GM13976 (cell line): ENCODE results near the gene CA5A.
A peak's percentile ranks its signal among the peaks of the same experiment; 100 is the strongest.

Source experiments
- DNase-seq: peaks from one replicate; pipeline ENCODE4 v3.0.0; 2012; ENCODE audit warnings: low spot score
- in situ Hi-C: fragments of 300-500 bp; cut with MboI; formaldehyde crosslinking; loops from one replicate; pipeline ENCODE4 v1.12.0; 2022; ENCODE audit warnings: low sequenced_read_pairs, mixed read lengths, inconsistent platforms; ENCODE audit not compliant: unreplicated experiment
- TF ChIP-seq, protein P1 (sequence below): IDR thresholded peaks from 2 replicates; pipeline ENCODE4 v1.5.1; 2012; ENCODE audit warnings: borderline replicate concordance, mild to moderate bottlenecking; ENCODE audit not compliant: insufficient read depth; ENCODE audit errors: extremely low read depth, missing control alignments, control extremely low read depth

The CA5A gene

DNA sequence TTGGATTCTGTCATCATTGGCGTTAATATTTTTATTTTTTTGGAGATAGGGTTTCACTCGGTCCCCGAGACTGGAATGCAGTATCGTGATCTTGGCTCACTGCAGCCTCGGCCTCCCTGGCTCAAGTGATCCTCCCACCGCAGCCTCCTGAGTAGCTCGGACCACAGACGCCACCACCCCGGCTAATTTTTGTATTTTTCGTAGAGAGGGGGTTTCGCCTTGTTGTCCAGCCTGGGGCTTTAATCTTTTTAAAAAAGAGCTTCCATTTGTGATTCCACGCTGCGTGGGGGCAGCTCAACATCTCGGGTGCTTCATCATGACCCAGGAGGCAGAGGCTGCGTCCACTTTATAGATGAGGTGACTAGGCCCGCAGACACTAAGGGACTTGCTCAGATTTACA, 16.4 kb upstream of the CA5A start:
- in situ Hi-C loops = no loop called here
- no peak for DNase-seq
- TF ChIP-seq, protein P1, sequence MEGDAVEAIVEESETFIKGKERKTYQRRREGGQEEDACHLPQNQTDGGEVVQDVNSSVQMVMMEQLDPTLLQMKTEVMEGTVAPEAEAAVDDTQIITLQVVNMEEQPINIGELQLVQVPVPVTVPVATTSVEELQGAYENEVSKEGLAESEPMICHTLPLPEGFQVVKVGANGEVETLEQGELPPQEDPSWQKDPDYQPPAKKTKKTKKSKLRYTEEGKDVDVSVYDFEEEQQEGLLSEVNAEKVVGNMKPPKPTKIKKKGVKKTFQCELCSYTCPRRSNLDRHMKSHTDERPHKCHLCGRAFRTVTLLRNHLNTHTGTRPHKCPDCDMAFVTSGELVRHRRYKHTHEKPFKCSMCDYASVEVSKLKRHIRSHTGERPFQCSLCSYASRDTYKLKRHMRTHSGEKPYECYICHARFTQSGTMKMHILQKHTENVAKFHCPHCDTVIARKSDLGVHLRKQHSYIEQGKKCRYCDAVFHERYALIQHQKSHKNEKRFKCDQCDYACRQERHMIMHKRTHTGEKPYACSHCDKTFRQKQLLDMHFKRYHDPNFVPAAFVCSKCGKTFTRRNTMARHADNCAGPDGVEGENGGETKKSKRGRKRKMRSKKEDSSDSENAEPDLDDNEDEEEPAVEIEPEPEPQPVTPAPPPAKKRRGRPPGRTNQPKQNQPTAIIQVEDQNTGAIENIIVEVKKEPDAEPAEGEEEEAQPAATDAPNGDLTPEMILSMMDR = no peak

DNA sequence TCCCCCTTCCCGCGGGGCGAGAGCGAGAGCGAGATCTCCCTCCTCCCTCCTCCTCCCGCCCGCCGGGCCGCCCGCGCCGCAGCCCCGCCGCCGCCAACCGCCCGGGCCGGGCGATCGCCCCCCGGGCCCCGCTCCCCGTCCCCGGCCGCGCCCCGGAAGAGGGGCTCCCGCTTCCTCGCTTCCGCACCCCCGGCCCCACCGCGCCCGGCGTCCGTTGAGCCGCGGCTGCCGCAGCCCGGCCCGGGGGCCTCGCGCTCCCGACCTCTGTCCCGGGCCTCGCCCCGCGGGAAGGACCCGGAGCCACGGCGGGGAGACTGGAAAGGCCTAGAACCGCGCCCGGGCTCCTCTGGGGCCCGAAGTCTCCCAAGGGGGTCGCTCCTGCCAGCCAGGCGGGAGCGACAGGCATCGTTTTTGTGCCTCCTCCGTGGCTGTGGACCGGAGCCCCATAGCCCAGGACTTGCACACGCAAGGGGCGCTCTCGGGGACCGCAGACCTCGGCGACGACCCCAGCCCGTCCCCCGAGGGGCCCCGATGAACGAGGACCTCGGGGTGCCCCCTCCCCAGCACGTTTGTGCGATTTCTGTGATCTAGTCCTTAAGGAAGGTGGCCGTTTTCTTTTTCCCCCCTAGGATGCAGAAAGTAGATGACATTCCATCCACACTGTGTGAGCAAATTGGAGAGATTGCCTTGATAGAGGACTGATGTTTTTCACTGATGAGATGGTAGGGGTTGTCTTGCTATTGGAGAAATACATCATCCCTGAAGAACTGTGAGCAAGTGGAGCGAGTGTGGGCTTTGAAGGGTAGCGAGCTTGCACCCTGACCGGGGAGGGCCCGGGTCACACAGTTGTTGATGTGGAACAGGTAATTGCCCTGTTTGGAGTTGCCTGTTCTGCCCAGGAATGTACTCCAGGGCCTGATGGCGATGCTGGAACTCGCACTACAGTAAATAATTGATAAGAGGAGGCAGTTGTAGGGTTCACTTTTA, 15.5 kb upstream of the CA5A start:
- in situ Hi-C loops = no loop called here
- no peak for DNase-seq
- TF ChIP-seq, protein P1 = no peak

DNA sequence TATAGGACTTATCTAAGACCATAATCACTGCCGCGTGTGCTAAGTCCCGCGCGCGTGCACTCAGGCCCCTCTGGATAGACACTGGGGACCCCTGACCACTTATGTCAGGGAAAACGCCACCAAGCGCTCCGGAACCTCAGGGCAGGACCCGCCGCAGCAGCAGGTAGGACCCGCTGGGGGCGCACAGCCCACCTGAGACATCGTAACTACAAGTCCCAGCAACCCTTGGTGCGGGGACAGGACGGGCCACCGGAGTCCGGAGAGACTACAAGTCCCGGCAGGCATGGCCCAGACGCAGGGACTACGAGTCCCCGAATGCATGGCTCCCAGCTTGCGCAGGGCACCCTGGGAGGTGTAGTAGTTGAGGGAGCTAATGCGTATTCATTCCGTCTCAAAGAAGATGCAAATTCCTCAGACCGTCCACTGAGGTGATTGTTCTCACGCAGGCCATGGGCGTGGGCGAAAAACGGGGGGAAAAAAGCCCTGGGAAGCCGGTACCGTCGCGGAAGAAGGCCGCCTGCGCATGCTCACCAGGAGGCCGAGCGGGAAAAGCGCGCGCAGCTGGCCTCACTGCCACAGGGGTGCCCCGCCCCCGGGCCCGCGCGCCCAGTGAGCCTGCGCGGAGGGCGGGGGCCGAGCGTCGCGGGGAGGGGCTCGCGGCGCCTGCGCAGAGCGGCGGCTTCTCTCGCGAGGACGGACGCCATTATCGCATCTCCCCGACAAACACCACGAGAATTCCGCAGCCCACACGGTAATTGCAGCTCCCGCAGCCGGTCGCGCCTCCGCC, 14.6 kb upstream of the CA5A start, which contains the start of gene BANP:
Gene BANP, plus strand, starts transcription at position 670 of the 787 bp plus-strand sequence. CDS start 23,682 bp downstream, outside the sequence.
- in situ Hi-C loops = no loop called here
- peak; percentile 98 for DNase-seq
- TF ChIP-seq, protein P1 = peak; percentile 48

DNA sequence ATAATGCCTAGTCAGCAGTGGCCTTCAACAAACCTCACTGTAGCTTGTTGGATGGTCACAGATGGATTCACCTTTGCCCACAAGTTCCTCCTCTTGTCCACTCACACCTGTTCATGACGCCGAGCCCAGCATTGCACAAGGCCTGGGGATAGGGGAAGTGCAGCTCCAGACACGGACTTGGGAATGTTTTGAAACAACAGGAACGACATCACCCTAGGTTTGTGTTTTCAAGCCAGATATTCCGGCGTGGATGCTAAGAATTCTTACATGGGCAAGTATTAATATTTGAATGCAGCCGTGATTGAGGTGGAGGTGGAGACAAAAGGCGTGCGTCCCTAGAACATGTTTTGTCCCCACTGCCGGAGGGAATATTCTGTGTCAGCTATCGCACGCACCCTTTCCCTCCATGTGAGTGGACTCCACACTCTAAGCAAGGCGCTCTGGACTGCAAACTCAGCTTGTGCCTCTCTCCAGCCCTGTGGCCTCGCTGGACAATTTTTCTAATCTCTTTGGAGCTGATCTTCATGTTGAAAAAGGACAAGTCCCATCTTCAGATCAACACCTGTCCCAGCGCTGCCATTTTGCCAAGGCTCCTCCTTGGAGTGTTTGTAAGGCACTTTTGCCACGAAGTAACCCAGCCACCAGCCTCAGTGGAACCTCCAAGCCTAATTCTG, 12.9 kb upstream of the CA5A start:
- in situ Hi-C loops = no loop called here
- TF ChIP-seq, protein P1 = no peak
- DNase-seq = no peak

DNA sequence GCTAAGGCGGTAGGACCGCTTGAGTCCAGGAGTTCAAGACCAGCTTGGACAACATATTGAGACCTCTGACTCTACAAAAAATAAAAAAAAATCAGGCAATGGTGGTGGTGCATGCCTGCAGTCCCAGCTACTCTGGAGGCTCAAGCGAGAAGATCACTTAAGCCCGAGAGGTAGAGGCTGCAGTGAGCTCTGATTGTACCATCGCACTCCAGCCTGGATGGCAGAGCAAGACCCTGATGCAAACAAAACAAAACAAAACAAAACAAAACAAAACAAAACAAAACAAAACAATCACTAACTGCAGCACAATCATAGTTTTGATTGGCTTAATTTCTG, 12.4 kb upstream of the CA5A start:
- in situ Hi-C loops = no loop called here
- TF ChIP-seq, protein P1 = no peak
- DNase-seq = no peak

DNA sequence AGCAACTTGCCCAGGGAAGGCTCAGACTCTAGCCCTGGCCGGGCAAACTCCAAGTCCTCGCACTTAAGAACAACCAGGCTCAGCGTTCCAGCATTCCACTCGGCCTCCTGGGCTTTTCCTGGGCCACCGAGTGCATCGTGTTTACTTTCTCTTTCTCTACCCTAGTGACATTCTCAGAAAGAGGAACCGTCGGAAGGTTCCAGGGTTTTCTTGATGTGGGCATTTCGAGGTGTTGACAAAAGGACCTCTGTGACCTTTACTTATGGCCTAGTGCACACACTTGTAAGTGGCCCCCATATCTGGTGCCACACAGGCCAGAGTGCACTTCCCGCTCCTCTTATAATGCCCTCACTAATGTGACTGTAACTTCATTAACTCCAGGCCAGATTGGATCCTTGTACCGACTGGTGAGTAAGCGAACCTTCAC, 11.8 kb upstream of the CA5A start:
- no peak for DNase-seq
- in situ Hi-C loops = no loop called here
- TF ChIP-seq, protein P1 = no peak
